Measurements from ENCODE around the gene KBTBD8.

DNA sequence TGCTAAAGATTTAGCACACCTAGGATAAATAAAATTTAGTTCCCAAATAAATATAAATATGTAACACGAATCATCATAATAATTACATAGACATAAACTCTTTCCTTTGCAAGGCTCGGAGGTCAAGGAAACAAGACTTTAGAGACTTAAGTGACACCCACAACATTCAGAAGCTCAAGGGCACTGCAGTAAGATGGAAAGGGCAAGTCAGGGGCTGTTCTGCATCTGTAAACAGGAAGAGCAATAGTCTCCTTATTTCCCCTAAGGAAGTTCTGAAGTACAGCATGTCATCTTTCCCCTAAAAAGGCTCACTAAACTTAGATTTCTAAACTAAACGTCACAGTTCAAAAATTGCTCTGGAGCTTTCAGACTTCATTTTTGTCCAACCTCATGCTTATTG, 26.9 kb upstream of the KBTBD8 start:
- TF ChIP-seq POLR2AphosphoS5 (IDR thresholded peaks at IDR 0.05; ENCODE audit: low read depth, low read length) (no peak), POLR2A (IDR thresholded peaks at IDR 0.05; ENCODE audit: low read depth, low read length) (no peak)
